Measurements from ENCODE around the gene FBXO28.
A peak's percentile ranks its signal among the peaks of the same experiment; 100 is the strongest.
"Not testable (repeated sequence)": the region's sequence is repeated elsewhere in the genome, so short reads cannot be mapped to it uniquely, and the experiment has no call there.

FBXO28 gene

GRCh38 chr1:224113918-224114786, at the start of gene FBXO28:
TSS of gene FBXO28 (plus strand) at chr1:224114111. CDS start at chr1:224114130, 19 bp downstream.
- DNase-seq (ENCODE audit: low spot score), result peak; percentile 96

- no peak for DNase-seq (ENCODE audit: low spot score)
Observed at GRCh38 chr1:224064150-224064549, 49.8 kb upstream of the FBXO28 start.

GRCh38 chr1:224065455-224065854, 48.5 kb upstream of the FBXO28 start:
- DNase-seq (ENCODE audit: low spot score), result no peak

GRCh38 chr1:224067207-224067606, 46.7 kb upstream of the FBXO28 start:
- no peak for DNase-seq (ENCODE audit: low spot score)

- no peak for DNase-seq (ENCODE audit: low spot score)
Observed at GRCh38 chr1:224067621-224068457, 46.1 kb upstream of the FBXO28 start.

GRCh38 chr1:224068458-224069072, 45.3 kb upstream of the FBXO28 start:
- no peak for DNase-seq (ENCODE audit: low spot score)

GRCh38 chr1:224069138-224069537, 44.8 kb upstream of the FBXO28 start:
- DNase-seq (ENCODE audit: low spot score), result no peak

GRCh38 chr1:224070521-224070920, 43.4 kb upstream of the FBXO28 start:
- DNase-seq (ENCODE audit: low spot score), result no peak

GRCh38 chr1:224076407-224076806, 37.5 kb upstream of the FBXO28 start:
- no peak for DNase-seq (ENCODE audit: low spot score)

GRCh38 chr1:224079644-224080043, 34.3 kb upstream of the FBXO28 start:
- DNase-seq (ENCODE audit: low spot score), result not testable (repeated sequence)

GRCh38 chr1:224080115-224080774, 33.7 kb upstream of the FBXO28 start:
- DNase-seq (ENCODE audit: low spot score), result no peak

GRCh38 chr1:224081604-224082003, 32.3 kb upstream of the FBXO28 start:
- no peak for DNase-seq (ENCODE audit: low spot score)

- DNase-seq (ENCODE audit: low spot score), result no peak
Observed at GRCh38 chr1:224082146-224082545, 31.8 kb upstream of the FBXO28 start.

GRCh38 chr1:224084867-224085266, 29.0 kb upstream of the FBXO28 start:
- no peak for DNase-seq (ENCODE audit: low spot score)

- DNase-seq (ENCODE audit: low spot score), result no peak
Observed at GRCh38 chr1:224085421-224086108, 28.3 kb upstream of the FBXO28 start.

- DNase-seq (ENCODE audit: low spot score), result no peak
Observed at GRCh38 chr1:224087286-224087794, 26.6 kb upstream of the FBXO28 start.

GRCh38 chr1:224089583-224089982, 24.3 kb upstream of the FBXO28 start:
- no peak for DNase-seq (ENCODE audit: low spot score)

GRCh38 chr1:224090116-224090515, 23.8 kb upstream of the FBXO28 start:
- no peak for DNase-seq (ENCODE audit: low spot score)

- no peak for DNase-seq (ENCODE audit: low spot score)
Observed at GRCh38 chr1:224092111-224092510, 21.8 kb upstream of the FBXO28 start.

- no peak for DNase-seq (ENCODE audit: low spot score)
Observed at GRCh38 chr1:224092601-224093000, 21.3 kb upstream of the FBXO28 start.

- DNase-seq (ENCODE audit: low spot score), result no peak
Observed at GRCh38 chr1:224095339-224095738, 18.6 kb upstream of the FBXO28 start.

Data from D341Med (cell line).